T-helper 2 cell treated with Interferon-gamma antibody and Interleukin-4, amounts not matched to agents 5 μg/mL and 100 μg/mL, for 36 hours (primary cell): Measurements from ENCODE around the gene GPR78.

Experiments
- DNase-seq: peaks from one replicate; pipeline ENCODE4 v3.0.0; 2021; ENCODE audit warnings: low spot score
- H3K27ac Mint-ChIP-seq: one replicate; pipeline ENCODE4 v1.8.0; 2021; ENCODE audit warnings: mild to moderate bottlenecking, mixed read lengths
- H3K27me3 Mint-ChIP-seq: one replicate; pipeline ENCODE4 v1.8.0; 2021; ENCODE audit warnings: low read depth, mixed read lengths
- H3K36me3 Mint-ChIP-seq: one replicate; pipeline ENCODE4 v1.8.0; 2021; ENCODE audit warnings: low read depth, mixed read lengths
- H3K4me1 Mint-ChIP-seq: one replicate; pipeline ENCODE4 v1.8.0; 2021; ENCODE audit warnings: low read depth, mixed read lengths
- H3K4me3 Mint-ChIP-seq: one replicate; pipeline ENCODE4 v1.8.0; 2022; ENCODE audit warnings: mild to moderate bottlenecking, moderate library complexity, mixed read lengths
- H3K9me3 Mint-ChIP-seq: one replicate; pipeline ENCODE4 v1.8.0; 2021; ENCODE audit warnings: mixed read lengths

GPR78 gene

DNA sequence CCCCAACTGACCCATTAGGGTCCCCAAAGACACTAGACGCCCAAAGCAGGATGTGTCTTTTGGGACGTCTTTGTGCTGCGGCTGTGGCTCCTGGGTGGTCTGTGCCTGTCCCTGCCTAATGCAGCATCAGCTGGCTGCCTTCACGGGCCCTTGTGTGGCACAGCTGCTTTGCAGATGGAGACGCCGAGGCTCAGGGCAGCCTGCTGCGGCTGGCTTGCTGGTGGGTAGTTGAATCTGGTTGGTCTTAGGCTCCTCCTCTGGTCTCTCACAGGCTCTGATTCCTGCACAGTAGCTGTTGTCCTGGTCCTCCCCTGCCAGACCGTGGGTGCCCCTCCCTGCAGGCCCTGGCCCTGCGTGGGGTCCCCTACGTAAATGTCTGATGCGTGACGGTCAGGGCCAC lies 20.5 kb downstream of the GPR78 start:
- DNase-seq, result no peak
- H3K27ac Mint-ChIP-seq, result no peak overlapping the region
- H3K9me3 Mint-ChIP-seq, result no peaks in the 10 kb centered on the region
- no peak overlapping the region for H3K4me3 Mint-ChIP-seq
- H3K36me3 Mint-ChIP-seq, result no peaks in the 10 kb centered on the region
- H3K27me3 Mint-ChIP-seq, result no peaks in the 10 kb centered on the region
- peaks cover 3% of the 10 kb centered on the region for H3K4me1 Mint-ChIP-seq

DNA sequence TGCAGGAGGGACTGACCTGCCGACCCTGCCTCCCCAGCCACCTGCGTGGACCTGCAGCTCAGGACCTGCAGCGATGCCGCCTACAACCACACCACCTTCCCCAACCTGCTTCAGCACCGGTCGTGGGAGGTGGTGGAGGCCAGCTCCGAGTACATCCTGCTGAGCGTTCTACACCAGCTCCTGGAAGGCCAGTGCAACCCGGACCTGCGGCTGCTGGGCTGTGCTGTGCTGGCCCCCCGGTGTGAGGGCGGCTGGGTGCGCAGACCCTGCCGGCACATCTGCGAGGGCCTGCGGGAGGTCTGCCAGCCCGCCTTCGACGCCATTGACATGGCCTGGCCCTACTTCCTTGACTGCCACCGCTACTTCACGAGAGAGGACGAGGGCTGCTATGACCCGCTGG lies 20.9 kb downstream of the GPR78 start:
- Mint-ChIP-seq H3K9me3 (no peaks in the 10 kb centered on the region), H3K27ac (no peak overlapping the region), H3K4me1 (peaks cover 3% of the 10 kb centered on the region), H3K27me3 (no peaks in the 10 kb centered on the region), H3K4me3 (no peak overlapping the region), H3K36me3 (no peaks in the 10 kb centered on the region)
- DNase-seq, result no peak

DNA sequence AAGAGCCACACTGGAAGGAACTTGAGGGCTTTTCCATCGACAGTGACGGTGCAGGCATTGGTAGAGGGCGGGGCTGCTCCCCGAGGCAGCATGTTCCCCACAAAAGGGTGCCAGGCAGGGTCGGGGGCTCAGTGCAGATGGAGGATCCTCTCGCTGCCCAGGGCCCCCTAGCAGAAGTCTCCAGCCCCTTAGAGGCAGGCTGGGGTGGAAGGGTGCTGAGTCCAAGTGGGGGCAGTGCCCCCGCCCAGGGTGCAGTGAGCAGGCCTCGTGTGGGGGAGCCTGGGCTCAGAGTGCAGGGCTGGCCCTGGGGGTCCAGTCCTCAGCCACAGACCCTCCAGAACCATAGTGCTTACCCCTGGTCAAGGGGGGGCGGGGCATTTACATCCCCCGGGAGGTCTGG lies 21.4 kb downstream of the GPR78 start:
- Mint-ChIP-seq H3K4me1 (peaks cover 3% of the 10 kb centered on the region), H3K27me3 (no peaks in the 10 kb centered on the region), H3K9me3 (no peaks in the 10 kb centered on the region), H3K27ac (no peak overlapping the region), H3K36me3 (no peaks in the 10 kb centered on the region), H3K4me3 (no peak overlapping the region)
- DNase-seq, result no peak

DNA sequence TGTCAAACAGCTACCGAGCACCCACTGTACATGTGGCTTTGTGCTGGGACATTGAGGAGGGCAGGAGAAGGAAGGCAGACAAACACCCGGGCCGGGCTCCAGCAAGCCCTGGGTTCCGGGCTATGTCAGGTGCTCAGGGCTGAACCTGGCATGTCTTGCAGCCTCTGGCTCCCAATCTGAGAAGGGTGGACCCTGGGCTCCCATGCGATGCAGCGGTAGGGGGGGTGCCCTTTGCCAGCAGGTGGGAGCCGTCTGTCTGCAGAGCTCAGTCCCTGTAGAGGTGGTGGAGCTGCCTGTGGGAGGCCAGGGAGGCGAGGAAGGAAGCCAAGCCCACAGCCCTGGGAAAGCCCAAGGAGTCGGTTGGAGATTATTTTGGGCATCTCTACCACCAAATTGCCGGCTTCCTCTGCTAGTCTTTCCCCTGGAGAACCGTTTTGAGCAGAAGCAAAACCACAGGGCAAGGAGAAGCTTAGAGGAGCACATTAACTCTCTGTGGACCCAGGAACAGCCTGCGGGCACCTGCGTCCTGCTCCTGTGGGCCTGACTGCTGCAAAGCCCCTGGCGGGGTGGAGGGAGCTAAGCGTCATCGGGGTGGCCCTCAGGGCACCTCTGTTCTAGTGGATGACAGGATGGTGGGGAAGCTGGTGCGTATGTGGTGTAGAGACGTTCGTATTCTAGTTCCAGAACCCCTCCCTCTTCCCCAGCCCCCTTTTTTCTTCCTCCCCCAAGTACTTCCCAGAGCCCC lies 22.7 kb downstream of the GPR78 start:
- H3K36me3 Mint-ChIP-seq, result no peaks in the 10 kb centered on the region
- H3K4me3 Mint-ChIP-seq, result no peak overlapping the region
- H3K27me3 Mint-ChIP-seq, result no peaks in the 10 kb centered on the region
- no peak for DNase-seq
- no peaks in the 10 kb centered on the region for H3K9me3 Mint-ChIP-seq
- H3K27ac Mint-ChIP-seq, result no peak overlapping the region
- peaks cover 3% of the 10 kb centered on the region for H3K4me1 Mint-ChIP-seq

DNA sequence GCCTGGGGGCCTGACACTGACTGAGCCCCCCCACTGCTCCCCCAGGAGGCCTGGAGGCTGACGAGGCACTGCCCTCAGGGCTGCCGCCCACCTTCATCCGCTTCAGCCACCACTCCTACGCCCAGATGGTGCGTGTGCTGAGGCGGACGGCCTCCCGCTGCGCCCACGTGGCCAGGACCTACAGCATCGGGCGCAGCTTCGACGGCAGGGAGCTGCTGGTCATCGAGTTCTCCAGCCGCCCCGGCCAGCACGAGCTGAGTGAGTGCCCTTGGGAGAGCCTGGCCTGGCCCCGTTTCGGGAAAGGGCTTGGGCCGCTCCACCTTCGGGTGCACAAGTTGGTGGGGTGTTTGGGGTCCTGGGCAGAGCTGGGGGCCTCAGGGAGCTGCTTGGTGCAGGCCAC lies 23.7 kb downstream of the GPR78 start:
- no peaks in the 10 kb centered on the region for H3K4me1 Mint-ChIP-seq
- H3K36me3 Mint-ChIP-seq, result no peaks in the 10 kb centered on the region
- no peak for DNase-seq
- H3K27ac Mint-ChIP-seq, result no peak overlapping the region
- no peaks in the 10 kb centered on the region for H3K9me3 Mint-ChIP-seq
- no peaks in the 10 kb centered on the region for H3K27me3 Mint-ChIP-seq
- no peak overlapping the region for H3K4me3 Mint-ChIP-seq

DNA sequence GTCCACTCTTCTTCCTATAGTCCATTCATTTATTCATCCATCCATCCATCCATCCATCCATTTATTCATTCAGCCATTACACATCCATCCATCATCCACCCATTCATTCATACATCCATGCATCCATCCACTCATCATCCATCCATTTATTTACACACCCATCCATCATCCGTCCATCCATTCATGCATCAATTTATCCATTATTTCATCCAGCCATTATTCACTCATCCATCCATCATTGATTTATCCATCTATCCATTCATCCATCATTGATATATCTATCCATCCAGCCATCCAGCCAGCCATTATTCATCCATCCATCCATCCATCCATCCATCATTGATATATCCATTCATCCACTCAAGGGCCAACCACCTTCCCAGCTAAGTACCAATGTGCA lies 25.1 kb downstream of the GPR78 start:
- no peak overlapping the region for H3K27ac Mint-ChIP-seq
- DNase-seq, result no peak
- H3K4me1 Mint-ChIP-seq, result no peaks in the 10 kb centered on the region
- H3K36me3 Mint-ChIP-seq, result no peaks in the 10 kb centered on the region
- H3K9me3 Mint-ChIP-seq, result no peaks in the 10 kb centered on the region
- H3K4me3 Mint-ChIP-seq, result no peak overlapping the region
- H3K27me3 Mint-ChIP-seq, result no peaks in the 10 kb centered on the region

DNA sequence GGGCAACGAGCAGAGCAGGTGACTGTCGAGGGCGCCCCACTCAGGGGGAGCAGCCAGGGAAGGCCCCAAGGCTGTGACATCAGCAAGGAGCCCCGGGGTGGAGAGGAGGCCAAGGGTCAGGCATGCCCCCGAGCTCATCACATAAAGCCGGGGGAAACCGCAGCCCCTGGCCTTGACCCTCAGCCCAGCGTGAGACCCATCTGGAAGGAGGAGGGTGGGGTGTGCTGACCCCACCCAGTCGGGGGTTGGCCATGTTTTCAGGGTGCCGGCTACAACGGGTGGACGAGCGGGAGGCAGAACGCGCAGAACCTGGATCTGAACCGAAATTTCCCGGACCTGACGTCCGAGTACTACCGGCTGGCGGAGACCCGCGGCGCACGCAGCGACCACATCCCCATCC lies 26.3 kb downstream of the GPR78 start:
- H3K27me3 Mint-ChIP-seq, result no peaks in the 10 kb centered on the region
- no peaks in the 10 kb centered on the region for H3K9me3 Mint-ChIP-seq
- no peak for DNase-seq
- H3K4me1 Mint-ChIP-seq, result no peaks in the 10 kb centered on the region
- H3K36me3 Mint-ChIP-seq, result no peaks in the 10 kb centered on the region
- H3K4me3 Mint-ChIP-seq, result no peak overlapping the region
- H3K27ac Mint-ChIP-seq, result no peak overlapping the region

DNA sequence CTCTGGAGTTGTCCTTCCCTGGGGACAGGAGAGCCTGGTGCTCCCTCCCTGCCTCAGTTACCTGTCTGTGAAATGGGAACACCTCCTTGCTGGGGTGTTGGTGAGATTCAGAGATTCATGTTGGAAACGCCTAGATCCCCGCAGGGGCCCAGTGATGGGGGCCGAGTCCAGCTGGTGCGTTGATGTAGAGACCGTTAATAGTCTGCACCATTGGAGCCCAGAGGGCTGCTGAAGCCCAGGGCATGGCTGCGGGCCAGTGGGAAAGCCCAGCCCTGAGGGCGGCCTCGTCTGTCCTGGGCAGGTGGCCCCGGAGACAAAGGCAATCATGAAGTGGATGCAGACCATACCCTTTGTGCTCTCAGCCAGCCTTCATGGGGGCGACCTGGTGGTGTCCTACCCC lies 26.8 kb downstream of the GPR78 start:
- Mint-ChIP-seq H3K4me1 (no peaks in the 10 kb centered on the region), H3K36me3 (no peaks in the 10 kb centered on the region), H3K27me3 (no peaks in the 10 kb centered on the region), H3K27ac (no peak overlapping the region), H3K9me3 (no peaks in the 10 kb centered on the region), H3K4me3 (no peak overlapping the region)
- DNase-seq, result no peak

DNA sequence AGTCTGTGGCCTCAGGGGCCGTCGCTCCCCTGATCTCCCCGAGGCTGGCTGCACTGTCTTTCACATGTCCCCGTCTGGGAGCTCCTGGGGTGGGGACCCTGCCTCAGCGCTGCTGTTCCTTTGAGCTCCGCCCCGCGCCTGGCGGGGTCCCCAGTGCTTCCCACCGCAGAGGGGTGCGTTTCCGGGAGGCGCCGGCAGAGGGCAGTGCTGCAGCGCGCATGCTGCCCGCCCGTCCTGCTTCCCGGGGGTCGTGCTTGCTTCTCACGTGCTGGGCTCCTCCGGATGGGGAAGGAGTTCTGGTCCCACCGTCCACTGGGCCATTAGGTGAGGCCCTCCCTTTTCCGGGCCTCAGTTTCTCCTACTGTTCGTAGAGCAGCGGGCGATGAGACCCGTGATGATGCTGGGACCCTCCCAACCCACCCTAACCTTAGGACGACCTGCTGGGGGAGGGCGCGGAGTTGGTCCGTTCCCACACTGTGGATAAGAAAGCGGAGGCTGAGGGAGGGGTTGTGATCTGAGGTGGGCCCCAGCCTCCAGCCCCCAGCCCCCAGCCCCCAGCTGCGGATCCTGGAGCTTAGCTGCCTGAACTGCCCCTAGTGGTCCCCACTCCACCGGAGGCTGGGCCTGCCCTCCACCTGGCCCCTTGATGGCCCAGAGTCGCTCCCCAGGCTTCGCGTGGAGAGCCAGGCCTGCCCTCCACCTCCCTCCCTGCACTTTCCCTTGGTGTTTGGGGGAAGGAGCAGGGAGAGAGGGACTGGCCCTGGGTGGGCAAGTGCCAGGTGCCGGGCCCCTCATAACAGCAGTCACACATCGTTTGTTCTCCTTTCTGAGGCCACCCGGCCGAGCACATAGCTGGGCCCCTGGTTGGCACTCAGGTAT lies 27.6 kb downstream of the GPR78 start:
- no peak overlapping the region for H3K27ac Mint-ChIP-seq
- no peaks in the 10 kb centered on the region for H3K4me1 Mint-ChIP-seq
- no peaks in the 10 kb centered on the region for H3K36me3 Mint-ChIP-seq
- peak; percentile 8 for DNase-seq
- no peaks in the 10 kb centered on the region for H3K9me3 Mint-ChIP-seq
- H3K4me3 Mint-ChIP-seq, result no peak overlapping the region
- H3K27me3 Mint-ChIP-seq, result no peaks in the 10 kb centered on the region

DNA sequence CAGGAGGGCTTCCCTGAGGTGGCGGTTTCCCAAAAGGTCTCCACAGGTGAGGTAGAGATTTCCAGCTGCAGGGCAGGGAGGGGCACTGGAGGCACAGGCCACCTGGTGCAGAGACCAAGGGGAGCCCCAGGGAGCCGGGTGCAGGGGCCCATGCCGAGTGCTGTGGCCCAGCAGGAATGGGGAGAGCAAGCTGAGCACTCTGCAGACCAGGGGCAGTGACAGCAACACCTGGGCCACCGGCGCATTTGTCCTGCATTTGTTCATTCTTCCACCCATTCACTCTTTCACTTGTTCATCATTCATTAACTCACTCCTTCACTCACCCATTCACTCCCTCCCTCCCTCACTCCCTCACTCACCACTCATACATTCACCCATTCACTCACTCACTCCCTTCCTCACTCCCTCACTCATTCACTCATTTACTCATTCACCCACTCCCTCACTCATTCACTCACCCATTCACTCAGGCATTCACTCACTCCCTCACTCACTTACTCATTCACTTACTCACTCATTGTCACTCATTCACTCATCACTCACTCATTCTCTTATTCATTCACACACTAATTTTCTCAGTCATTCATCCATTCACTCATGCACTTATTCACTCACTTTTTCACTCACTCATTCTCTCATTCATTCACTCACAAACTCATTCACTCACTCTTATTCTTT lies 28.7 kb downstream of the GPR78 start:
- H3K27ac Mint-ChIP-seq, result no peak overlapping the region
- no peaks in the 10 kb centered on the region for H3K4me1 Mint-ChIP-seq
- no peaks in the 10 kb centered on the region for H3K9me3 Mint-ChIP-seq
- DNase-seq, result no peak
- H3K4me3 Mint-ChIP-seq, result no peak overlapping the region
- H3K36me3 Mint-ChIP-seq, result no peaks in the 10 kb centered on the region
- H3K27me3 Mint-ChIP-seq, result no peaks in the 10 kb centered on the region

DNA sequence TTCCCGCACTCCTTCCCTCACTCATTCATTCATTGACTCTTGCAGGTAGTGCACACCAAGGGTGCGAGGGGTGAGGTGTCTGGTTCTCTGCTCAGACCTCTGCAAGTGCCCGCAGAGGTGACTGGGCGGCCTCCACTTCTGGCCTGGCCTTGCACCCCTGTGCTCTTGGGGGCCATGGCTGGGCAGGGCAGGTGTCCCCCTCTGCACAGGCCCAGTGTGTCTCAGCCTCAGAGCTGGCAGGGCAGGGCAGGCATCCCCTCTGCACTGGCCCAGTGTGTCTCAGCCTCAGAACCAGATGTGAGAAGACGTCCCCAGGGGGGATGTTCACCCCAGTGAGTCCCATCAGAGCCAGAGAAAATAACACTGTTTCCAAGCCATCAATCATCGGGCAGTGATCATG lies 29.2 kb downstream of the GPR78 start:
- H3K27me3 Mint-ChIP-seq, result no peaks in the 10 kb centered on the region
- H3K27ac Mint-ChIP-seq, result no peak overlapping the region
- no peaks in the 10 kb centered on the region for H3K9me3 Mint-ChIP-seq
- no peaks in the 10 kb centered on the region for H3K4me1 Mint-ChIP-seq
- H3K36me3 Mint-ChIP-seq, result no peaks in the 10 kb centered on the region
- DNase-seq, result no peak
- H3K4me3 Mint-ChIP-seq, result no peak overlapping the region

DNA sequence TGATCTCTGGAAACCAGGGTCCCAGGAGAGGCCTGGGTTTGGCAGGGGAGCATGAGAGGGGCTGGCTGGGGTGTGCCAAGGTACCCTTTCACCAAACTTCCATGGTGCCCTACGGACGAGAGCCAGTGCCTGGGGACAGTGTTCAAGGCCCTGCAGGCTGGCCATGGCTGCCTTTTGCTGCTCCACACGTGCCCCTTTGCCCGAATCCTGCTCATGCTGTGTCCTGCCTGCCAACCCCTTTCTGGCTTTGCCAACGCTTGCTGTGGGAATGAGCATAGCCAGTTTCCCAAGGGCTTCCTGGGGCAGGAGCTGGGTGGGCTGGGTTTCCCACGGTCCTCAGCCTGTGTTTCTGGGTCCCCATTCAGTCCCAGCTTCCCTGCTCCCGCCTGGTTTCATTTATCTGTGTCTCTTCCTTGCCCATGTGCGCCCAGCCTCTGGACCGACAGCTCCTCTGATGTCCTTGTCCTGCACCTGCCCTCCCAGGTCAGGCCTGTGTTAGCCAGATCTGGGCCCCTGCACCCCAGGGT lies 29.7 kb downstream of the GPR78 start:
- Mint-ChIP-seq H3K4me3 (no peak overlapping the region), H3K4me1 (no peaks in the 10 kb centered on the region), H3K27me3 (no peaks in the 10 kb centered on the region), H3K9me3 (no peaks in the 10 kb centered on the region), H3K36me3 (no peaks in the 10 kb centered on the region), H3K27ac (no peak overlapping the region)
- DNase-seq, result no peak

DNA sequence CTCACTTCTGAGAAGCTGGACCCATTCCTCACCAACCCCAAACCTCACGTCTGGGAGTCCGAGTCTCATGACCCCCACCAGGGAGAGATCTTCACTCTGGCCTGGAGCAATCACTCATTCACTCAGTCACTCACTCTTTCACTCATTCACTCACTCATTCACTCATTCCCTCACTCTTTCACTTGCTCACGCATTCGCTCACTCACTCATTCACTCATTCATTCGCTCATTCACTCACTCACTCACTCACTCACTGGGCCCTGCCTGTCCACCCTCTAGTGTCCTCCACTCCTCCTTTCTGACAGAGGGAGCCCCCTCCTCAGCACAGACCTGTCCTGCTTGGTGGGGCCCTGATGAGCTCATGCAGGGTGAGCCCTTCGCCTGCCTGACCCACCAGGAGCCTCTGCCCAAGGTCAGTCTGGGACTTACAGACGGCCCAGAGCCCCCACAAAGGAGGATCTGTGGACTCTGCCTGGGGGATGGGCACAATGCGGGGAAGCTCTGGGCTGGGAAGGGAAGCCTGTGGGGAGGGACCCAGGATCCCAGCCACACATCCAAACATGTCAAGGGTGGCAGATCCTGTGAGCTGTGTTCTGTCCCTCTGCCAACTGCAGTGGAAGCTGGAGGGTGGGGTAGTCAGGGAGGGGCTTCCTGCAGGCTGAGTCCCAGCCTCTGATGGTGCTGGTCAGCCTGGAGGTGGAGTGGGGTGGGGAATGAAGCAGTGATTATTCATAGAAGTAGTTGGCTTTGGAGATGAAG lies 30.8 kb downstream of the GPR78 start:
- H3K4me3 Mint-ChIP-seq, result no peak overlapping the region
- no peak for DNase-seq
- H3K27me3 Mint-ChIP-seq, result no peaks in the 10 kb centered on the region
- H3K9me3 Mint-ChIP-seq, result no peaks in the 10 kb centered on the region
- no peaks in the 10 kb centered on the region for H3K4me1 Mint-ChIP-seq
- H3K27ac Mint-ChIP-seq, result no peak overlapping the region
- H3K36me3 Mint-ChIP-seq, result no peaks in the 10 kb centered on the region
